ENCODE results near the gene GABRB3.

GABRB3 gene

GRCh38 chr15:26624128-26624527, 148.7 kb downstream of the GABRB3 start:
- Mint-ChIP-seq H3K27ac (no peak overlapping the region), H3K4me1 (no peaks in the 10 kb centered on the region), H3K27me3 (ENCODE audit: low read depth) (no peaks in the 10 kb centered on the region), H3K36me3 (ENCODE audit: low read depth) (peaks cover 9% of the 10 kb centered on the region), H3K9me3 (peaks cover 28% of the 10 kb centered on the region), H3K4me3 (no peak overlapping the region)
- no peak for TF ChIP-seq CTCF (IDR thresholded peaks at IDR 0.05; ENCODE audit: unreplicated experiment in 3 of 3)

- H3K4me1 Mint-ChIP-seq: no peaks in the 10 kb centered on the region
- no peak overlapping the region for H3K27ac Mint-ChIP-seq
- no peak for TF ChIP-seq CTCF (IDR thresholded peaks at IDR 0.05; ENCODE audit: unreplicated experiment in 3 of 3)
- H3K9me3 Mint-ChIP-seq: peaks cover 26% of the 10 kb centered on the region
- peaks cover 9% of the 10 kb centered on the region for H3K36me3 Mint-ChIP-seq (ENCODE audit: low read depth)
- no peaks in the 10 kb centered on the region for H3K27me3 Mint-ChIP-seq (ENCODE audit: low read depth)
- H3K4me3 Mint-ChIP-seq: no peak overlapping the region
These were observed 149.8 kb downstream of the GABRB3 start for GRCh38 chr15:26623071-26623470.

- TF ChIP-seq CTCF (IDR thresholded peaks at IDR 0.05; ENCODE audit: unreplicated experiment in 3 of 3): no peak
- no peak overlapping the region for H3K27ac Mint-ChIP-seq
- no peak overlapping the region for H3K4me3 Mint-ChIP-seq
- H3K27me3 Mint-ChIP-seq (ENCODE audit: low read depth): no peaks in the 10 kb centered on the region
- H3K9me3 Mint-ChIP-seq: peaks cover 16% of the 10 kb centered on the region
- H3K36me3 Mint-ChIP-seq (ENCODE audit: low read depth): peaks cover 9% of the 10 kb centered on the region
- H3K4me1 Mint-ChIP-seq: no peaks in the 10 kb centered on the region
These were observed 151.1 kb downstream of the GABRB3 start for GRCh38 chr15:26621816-26622215.

- H3K36me3 Mint-ChIP-seq (ENCODE audit: low read depth): peaks cover 5% of the 10 kb centered on the region
- H3K27me3 Mint-ChIP-seq (ENCODE audit: low read depth): no peaks in the 10 kb centered on the region
These were observed 152.1 kb downstream of the GABRB3 start for GRCh38 chr15:26620528-26621458.

GRCh38 chr15:26615927-26616302, 157.0 kb downstream of the GABRB3 start:
- H3K27me3 Mint-ChIP-seq (ENCODE audit: low read depth): no peaks in the 10 kb centered on the region
- no peak overlapping the region for H3K4me3 Mint-ChIP-seq
- TF ChIP-seq CTCF (IDR thresholded peaks at IDR 0.05; ENCODE audit: unreplicated experiment in 3 of 3): no peak
- H3K27ac Mint-ChIP-seq: no peak overlapping the region
- no peaks in the 10 kb centered on the region for H3K4me1 Mint-ChIP-seq
- peaks cover 7% of the 10 kb centered on the region for H3K9me3 Mint-ChIP-seq
- H3K36me3 Mint-ChIP-seq (ENCODE audit: low read depth): peaks cover 5% of the 10 kb centered on the region

More at GRCh38 chr15:26620528-26621458, 152.1 kb downstream of the GABRB3 start:
- Mint-ChIP-seq H3K9me3 (peaks cover 10% of the 10 kb centered on the region), H3K4me3 (no peak overlapping the region), H3K4me1 (no peaks in the 10 kb centered on the region), H3K27ac (no peak overlapping the region)
- TF ChIP-seq CTCF (IDR thresholded peaks at IDR 0.05; ENCODE audit: unreplicated experiment in 3 of 3): no peak
